Activated naive CD8-positive, alpha-beta T cell treated with anti-CD3 and anti-CD28 coated beads, Interleukin-2, amount 50 U/mL, for 24 hours (primary cell): Measurements from ENCODE around the gene KLHDC8B.

ENCODE experiments used
- ATAC-seq: fragments of 150-1000 bp; cut with Tn5 transposase; one replicate; pipeline ENCODE4 v1.10.0; 2021
- DNase-seq: peaks from one replicate; pipeline ENCODE4 v3.0.0; 2021
- H3K27ac Mint-ChIP-seq: one replicate; pipeline ENCODE4 v1.8.0; 2021; ENCODE audit warnings: mild to moderate bottlenecking, mixed read lengths
- H3K27me3 Mint-ChIP-seq: one replicate; pipeline ENCODE4 v1.8.0; 2021; ENCODE audit warnings: mixed read lengths
- H3K36me3 Mint-ChIP-seq: one replicate; pipeline ENCODE4 v1.8.0; 2021; ENCODE audit warnings: low read depth, mixed read lengths
- H3K4me1 Mint-ChIP-seq: one replicate; pipeline ENCODE4 v1.8.0; 2021; ENCODE audit warnings: mixed read lengths
- H3K4me3 Mint-ChIP-seq: one replicate; pipeline ENCODE4 v1.8.0; 2021; ENCODE audit warnings: mild to moderate bottlenecking, moderate library complexity, mixed read lengths
- H3K9me3 Mint-ChIP-seq: one replicate; pipeline ENCODE4 v1.8.0; 2021; ENCODE audit warnings: mixed read lengths

KLHDC8B gene

DNA sequence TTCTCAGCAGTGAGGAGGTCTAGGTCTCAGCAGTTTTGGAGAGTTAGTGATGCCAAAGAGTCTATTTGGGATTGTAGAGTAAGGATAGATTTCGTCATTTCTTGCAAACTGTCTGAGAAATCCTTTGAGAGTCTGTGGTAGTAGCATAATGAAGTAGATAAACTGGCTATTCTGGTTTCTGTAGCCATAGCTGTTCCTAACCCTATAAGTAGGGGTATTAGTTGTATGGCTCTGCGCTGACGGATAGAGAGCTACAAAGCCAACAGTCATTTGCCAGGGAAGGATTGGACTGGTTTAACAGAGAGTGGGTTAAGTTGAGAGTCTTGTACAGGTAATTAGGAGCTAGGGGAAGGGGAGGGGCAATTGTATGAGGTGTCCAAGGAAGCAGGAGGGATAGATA lies 50.6 kb downstream of the KLHDC8B start:
- Mint-ChIP-seq H3K9me3 (peaks cover 15% of the 10 kb centered on the region), H3K4me1 (no peaks in the 10 kb centered on the region), H3K27ac (no peak overlapping the region), H3K36me3 (no peaks in the 10 kb centered on the region), H3K4me3 (no peak overlapping the region), H3K27me3 (peaks cover 6% of the 10 kb centered on the region)
- ATAC-seq (no peak), DNase-seq (no peak)
